ENCODE results near the gene ELAPOR2. TPM values are rescaled to one million over a fixed set of nuclear protein-coding genes. Genes with fewer than 3 reads are reported as not detected.

Gene ELAPOR2
- total and polyA plus RNA-seq, 3 donors from 2014 or later: 7.8 to 26.4 (median 22.6) TPM

DNA sequence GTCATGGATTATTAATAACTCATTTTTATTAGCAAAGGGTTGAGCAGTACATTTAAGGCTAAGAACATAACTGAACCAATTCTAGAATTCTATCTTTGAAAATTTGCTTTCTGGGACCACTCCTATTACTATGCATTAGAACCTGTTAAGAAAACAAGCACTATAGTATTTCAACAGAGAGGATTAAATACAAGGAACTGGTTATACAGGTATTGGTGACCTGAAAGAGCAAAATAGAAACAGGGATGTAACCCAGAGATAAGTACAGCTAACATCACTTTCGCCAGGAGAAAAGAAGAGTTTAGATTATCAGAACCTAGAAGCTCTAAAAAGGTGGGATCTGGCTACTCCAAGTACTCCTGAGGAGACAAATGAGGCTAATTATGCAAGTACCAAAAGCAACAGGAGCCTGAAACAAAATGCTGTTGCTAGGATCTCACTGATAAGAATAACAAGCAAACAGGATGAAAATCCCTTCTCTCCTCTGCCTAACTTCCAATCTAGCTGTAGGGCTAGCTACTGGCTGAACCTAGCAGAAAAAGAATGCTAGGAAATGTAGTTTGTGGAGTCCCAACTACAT lies 32.1 kb upstream of the ELAPOR2 start:
- H3K27ac ChIP-seq: no peak overlapping the region
- no peaks in the 10 kb centered on the region for H3K4me1 ChIP-seq
- no peak for TF ChIP-seq POLR2A (IDR thresholded peaks at IDR 0.05)
- TF ChIP-seq, protein P1, sequence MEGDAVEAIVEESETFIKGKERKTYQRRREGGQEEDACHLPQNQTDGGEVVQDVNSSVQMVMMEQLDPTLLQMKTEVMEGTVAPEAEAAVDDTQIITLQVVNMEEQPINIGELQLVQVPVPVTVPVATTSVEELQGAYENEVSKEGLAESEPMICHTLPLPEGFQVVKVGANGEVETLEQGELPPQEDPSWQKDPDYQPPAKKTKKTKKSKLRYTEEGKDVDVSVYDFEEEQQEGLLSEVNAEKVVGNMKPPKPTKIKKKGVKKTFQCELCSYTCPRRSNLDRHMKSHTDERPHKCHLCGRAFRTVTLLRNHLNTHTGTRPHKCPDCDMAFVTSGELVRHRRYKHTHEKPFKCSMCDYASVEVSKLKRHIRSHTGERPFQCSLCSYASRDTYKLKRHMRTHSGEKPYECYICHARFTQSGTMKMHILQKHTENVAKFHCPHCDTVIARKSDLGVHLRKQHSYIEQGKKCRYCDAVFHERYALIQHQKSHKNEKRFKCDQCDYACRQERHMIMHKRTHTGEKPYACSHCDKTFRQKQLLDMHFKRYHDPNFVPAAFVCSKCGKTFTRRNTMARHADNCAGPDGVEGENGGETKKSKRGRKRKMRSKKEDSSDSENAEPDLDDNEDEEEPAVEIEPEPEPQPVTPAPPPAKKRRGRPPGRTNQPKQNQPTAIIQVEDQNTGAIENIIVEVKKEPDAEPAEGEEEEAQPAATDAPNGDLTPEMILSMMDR (IDR thresholded peaks at IDR 0.05): no peak
- intact Hi-C loops (cut with DNase I; ENCODE audit: low total_unique reads): no loop called here
- H3K36me3 ChIP-seq (ENCODE audit: low read depth, missing control alignments): no peaks in the 10 kb centered on the region
- no peaks in the 10 kb centered on the region for H3K9me3 ChIP-seq
- H3K4me3 ChIP-seq: no peak overlapping the region
- no peaks in the 10 kb centered on the region for H3K27me3 ChIP-seq
- 76 to 82% methylated on average over 1 of the region's 1 CpG for WGBS, 2 donors
- no peak for DNase-seq

DNA sequence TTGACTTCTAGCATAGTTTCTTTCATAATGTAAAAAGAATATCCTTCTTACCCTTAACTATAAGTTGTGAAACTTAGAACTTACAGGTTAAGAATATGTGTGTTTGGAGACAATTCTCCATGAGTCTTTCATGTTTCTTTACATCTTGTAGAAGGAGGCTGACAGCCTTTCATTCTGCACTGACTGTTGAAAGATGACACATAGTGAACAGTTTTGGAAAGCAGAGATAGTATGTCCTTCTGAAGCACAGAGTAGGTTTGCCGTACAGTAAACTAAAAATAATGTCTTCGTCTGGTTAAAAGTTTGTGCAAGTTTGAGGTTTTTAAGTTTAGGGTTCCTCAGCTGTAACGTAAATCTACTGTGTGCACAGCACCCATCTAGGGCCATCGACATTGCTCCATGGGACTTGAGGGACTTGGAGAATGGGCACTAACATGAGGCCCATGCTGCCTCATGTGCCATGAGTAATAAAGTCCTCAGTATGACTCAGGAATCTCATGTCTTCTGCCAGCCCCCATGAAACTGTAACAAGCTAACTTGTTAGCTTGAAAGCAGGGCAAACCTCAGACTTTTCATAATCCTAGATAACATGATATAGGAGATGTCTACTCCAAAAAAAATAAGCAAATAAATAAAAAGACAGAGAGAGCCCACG lies 24.5 kb upstream of the ELAPOR2 start:
- no peaks in the 10 kb centered on the region for H3K9me3 ChIP-seq

DNA sequence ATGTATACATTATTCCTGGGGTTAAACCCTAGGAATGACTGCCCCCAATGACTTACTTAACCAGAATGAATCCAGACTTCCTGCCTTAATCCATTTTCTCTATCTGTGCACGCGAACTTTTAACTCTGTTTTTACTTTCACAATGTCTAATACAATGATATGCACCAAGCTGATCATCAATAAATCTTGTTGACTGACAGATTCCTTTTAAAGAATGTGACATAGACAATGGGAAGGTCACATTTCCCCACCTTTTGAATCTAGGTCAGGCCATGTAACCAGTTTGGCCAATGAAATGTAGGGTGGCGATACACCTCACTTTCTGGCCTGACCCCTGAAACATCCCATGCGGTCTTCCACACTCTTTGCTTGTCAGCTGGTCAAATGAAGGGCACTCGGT lies 23.2 kb upstream of the ELAPOR2 start:
- no peak overlapping the region for H3K27ac ChIP-seq
- H3K27me3 ChIP-seq: no peaks in the 10 kb centered on the region
- no peak overlapping the region for H3K4me3 ChIP-seq
- intact Hi-C loops (cut with DNase I; ENCODE audit: low total_unique reads): no loop called here
- WGBS, 2 donors: 92 to 94% methylated on average over 5 of the region's 5 CpGs
- no peaks in the 10 kb centered on the region for H3K9me3 ChIP-seq
- DNase-seq: no peak
- H3K36me3 ChIP-seq (ENCODE audit: low read depth, missing control alignments): no peaks in the 10 kb centered on the region
- no peaks in the 10 kb centered on the region for H3K4me1 ChIP-seq
- TF ChIP-seq POLR2A (IDR thresholded peaks at IDR 0.05): no peak
- TF ChIP-seq, protein P1 (IDR thresholded peaks at IDR 0.05): no peak

More for the DNA sequence above, 24.5 kb upstream of the ELAPOR2 start:
- no peaks in the 10 kb centered on the region for H3K27me3 ChIP-seq
- H3K27ac ChIP-seq: no peak overlapping the region
- WGBS, 2 donors: 93 to 95% methylated on average over 5 of the region's 5 CpGs
- no peak for DNase-seq
- no peaks in the 10 kb centered on the region for H3K4me1 ChIP-seq
- H3K36me3 ChIP-seq (ENCODE audit: low read depth, missing control alignments): no peaks in the 10 kb centered on the region
- TF ChIP-seq POLR2A (IDR thresholded peaks at IDR 0.05): no peak
- TF ChIP-seq, protein P1 (IDR thresholded peaks at IDR 0.05): no peak
- intact Hi-C loops (cut with DNase I; ENCODE audit: low total_unique reads): no loop called here
- H3K4me3 ChIP-seq: no peak overlapping the region

DNA sequence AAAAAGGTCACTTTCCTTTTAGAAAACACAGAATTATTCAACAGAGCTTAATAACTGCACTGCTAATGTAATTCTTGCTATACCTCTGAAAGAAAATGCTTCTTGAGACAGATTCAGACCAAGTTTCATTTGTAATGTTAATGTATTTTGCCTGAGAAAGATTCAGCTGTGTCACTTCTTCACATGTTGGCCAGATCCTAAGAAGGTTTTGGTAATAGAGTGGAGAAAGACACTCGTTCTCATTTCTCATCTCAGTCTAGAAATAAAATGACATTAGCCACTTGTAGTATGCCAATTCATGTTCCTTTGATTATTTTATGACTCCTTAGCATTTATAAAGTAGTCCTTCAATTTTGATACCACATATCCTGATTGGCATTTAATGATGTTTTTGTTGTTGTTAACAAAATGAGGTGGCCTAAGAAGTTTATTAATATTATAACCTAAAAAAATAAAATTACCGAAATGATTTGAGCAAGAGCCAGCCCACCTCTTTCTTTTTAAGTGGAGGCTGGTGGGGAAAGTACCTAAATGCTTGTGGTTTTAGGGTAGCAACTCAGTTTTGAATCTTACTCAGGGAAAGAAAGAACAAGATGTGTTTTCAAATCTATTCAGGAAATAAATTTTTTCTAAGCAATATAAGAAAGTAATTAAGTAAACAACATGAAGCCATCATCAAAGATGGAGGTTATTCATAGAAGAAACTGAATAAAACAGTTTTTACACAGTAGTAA lies 16.4 kb upstream of the ELAPOR2 start:
- no peak overlapping the region for H3K4me3 ChIP-seq
- no peaks in the 10 kb centered on the region for H3K27me3 ChIP-seq
- H3K9me3 ChIP-seq: no peaks in the 10 kb centered on the region
- intact Hi-C loops (cut with DNase I; ENCODE audit: low total_unique reads): no loop called here
- H3K4me1 ChIP-seq: no peaks in the 10 kb centered on the region
- no peak overlapping the region for H3K27ac ChIP-seq
- TF ChIP-seq, protein P1 (IDR thresholded peaks at IDR 0.05): no peak
- no peak for TF ChIP-seq POLR2A (IDR thresholded peaks at IDR 0.05)
- H3K36me3 ChIP-seq (ENCODE audit: low read depth, missing control alignments): no peaks in the 10 kb centered on the region
- DNase-seq: no peak
- WGBS, 2 donors: 83 to 86% methylated on average over 2 of the region's 2 CpGs

All from testis (tissue), 3 donors.